Measurements from ENCODE around the gene RFX6. TPM values are rescaled to one million over a fixed set of nuclear protein-coding genes. Genes with fewer than 3 reads are reported as not detected.
"Not testable (repeated sequence)": the region's sequence is repeated elsewhere in the genome, so short reads cannot be mapped to it uniquely, and the experiment has no call there.

RFX6 gene
- 5.1 and 6.8 TPM in 2 replicates for total RNA-seq
- polyA plus RNA-seq = 3.7 and 4.1 TPM in 2 replicates

GRCh38 chr6:116876635-116877611, at the start of gene RFX6:
TSS of gene RFX6 (plus strand) at chr6:116877242. CDS start at chr6:116877276, 34 bp downstream.
- H3K4me1 ChIP-seq (ENCODE audit: insufficient read depth) = no peaks in the 10 kb centered on the region
- peaks cover 34% of the 10 kb centered on the region for H3K27me3 ChIP-seq
- peak within 1 kb of the TSS; percentile 54 for H3K4me3 ChIP-seq
- H3K4me2 ChIP-seq = peak within 1 kb of the TSS; percentile 88
- WGBS (ENCODE audit: low lambda C conversion rate, missing lambda C conversion rate) = 1% methylated on average over 51 of the region's 73 CpGs
- no peaks in the 10 kb centered on the region for H3K79me2 ChIP-seq
- TF ChIP-seq EZH2 (IDR thresholded peaks at IDR 0.05; ENCODE audit: borderline replicate concordance) (no peak), EZH2phosphoT487 (IDR thresholded peaks at IDR 0.05; ENCODE audit: low read depth, severe bottlenecking, unreplicated experiment) (no peak), CTCF (IDR thresholded peaks at IDR 0.05; ENCODE audit: poor library complexity) (no peak)
- H3K27ac ChIP-seq = no peak within 1 kb of the TSS
- peak within 1 kb of the TSS; percentile 57 for H2AFZ ChIP-seq
- H3K36me3 ChIP-seq (replicated peaks; ENCODE audit: insufficient read depth, low read depth) = no peaks in the 10 kb centered on the region
- no peaks in the 10 kb centered on the region for H3K9me3 ChIP-seq (ENCODE audit: low read depth)
- DNase-seq (ENCODE audit: low spot score) = peak; percentile 52
- H3K9me2 ChIP-seq (replicated peaks; ENCODE audit: insufficient read depth) = no peaks in the 10 kb centered on the region
- no peaks in the 10 kb centered on the region for H4K20me1 ChIP-seq (ENCODE audit: insufficient read depth, poor library complexity, severe bottlenecking)

GRCh38 chr6:116827561-116828240, 49.3 kb upstream of the RFX6 start:
- Histone ChIP-seq H3K9me2 (replicated peaks; ENCODE audit: insufficient read depth) (no peaks in the 10 kb centered on the region), H3K4me1 (ENCODE audit: insufficient read depth) (no peaks in the 10 kb centered on the region), H3K27me3 (no peaks in the 10 kb centered on the region), H3K79me2 (no peaks in the 10 kb centered on the region), H3K9me3 (ENCODE audit: low read depth) (no peaks in the 10 kb centered on the region), H3K4me3 (no peak overlapping the region), H3K36me3 (replicated peaks; ENCODE audit: insufficient read depth, low read depth) (no peaks in the 10 kb centered on the region), H3K27ac (no peak overlapping the region), H2AFZ (no peak overlapping the region), H4K20me1 (ENCODE audit: insufficient read depth, poor library complexity, severe bottlenecking) (no peaks in the 10 kb centered on the region), H3K4me2 (no peak overlapping the region)
- 60% methylated on average over 2 of the region's 2 CpGs for WGBS (ENCODE audit: low lambda C conversion rate, missing lambda C conversion rate)
- TF ChIP-seq EZH2phosphoT487 (IDR thresholded peaks at IDR 0.05; ENCODE audit: low read depth, severe bottlenecking, unreplicated experiment) = no peak
- TF ChIP-seq EZH2 (IDR thresholded peaks at IDR 0.05; ENCODE audit: borderline replicate concordance) = no peak
- no peak for TF ChIP-seq CTCF (IDR thresholded peaks at IDR 0.05; ENCODE audit: poor library complexity)
- DNase-seq (ENCODE audit: low spot score) = no peak

GRCh38 chr6:116828983-116829382, 48.1 kb upstream of the RFX6 start, which contains the start of gene GPRC6A:
TSS of gene GPRC6A (minus strand) at chr6:116829083. CDS start at chr6:116829013, 70 bp downstream.
- Histone ChIP-seq H2AFZ (no peak within 1 kb of the TSS), H3K4me2 (no peak within 1 kb of the TSS), H3K79me2 (no peaks in the 10 kb centered on the region), H4K20me1 (ENCODE audit: insufficient read depth, poor library complexity, severe bottlenecking) (no peaks in the 10 kb centered on the region), H3K9me2 (replicated peaks; ENCODE audit: insufficient read depth) (no peaks in the 10 kb centered on the region), H3K27ac (no peak within 1 kb of the TSS), H3K36me3 (replicated peaks; ENCODE audit: insufficient read depth, low read depth) (no peaks in the 10 kb centered on the region), H3K27me3 (no peaks in the 10 kb centered on the region), H3K4me3 (no peak within 1 kb of the TSS), H3K4me1 (ENCODE audit: insufficient read depth) (no peaks in the 10 kb centered on the region), H3K9me3 (ENCODE audit: low read depth) (no peaks in the 10 kb centered on the region)
- DNase-seq (ENCODE audit: low spot score) = no peak
- WGBS (ENCODE audit: low lambda C conversion rate, missing lambda C conversion rate) = 66% methylated on average over 2 of the region's 2 CpGs
- TF ChIP-seq CTCF (IDR thresholded peaks at IDR 0.05; ENCODE audit: poor library complexity) (no peak), EZH2phosphoT487 (IDR thresholded peaks at IDR 0.05; ENCODE audit: low read depth, severe bottlenecking, unreplicated experiment) (no peak), EZH2 (IDR thresholded peaks at IDR 0.05; ENCODE audit: borderline replicate concordance) (no peak)

- H3K79me2 ChIP-seq; H3K36me3 ChIP-seq (replicated peaks; ENCODE audit: insufficient read depth, low read depth); H4K20me1 ChIP-seq (ENCODE audit: insufficient read depth, poor library complexity, severe bottlenecking); H3K4me1 ChIP-seq (ENCODE audit: insufficient read depth); H3K4me3 ChIP-seq; DNase-seq (ENCODE audit: low spot score); H3K27ac ChIP-seq; H3K9me2 ChIP-seq (replicated peaks; ENCODE audit: insufficient read depth); H2AFZ ChIP-seq; H3K9me3 ChIP-seq (ENCODE audit: low read depth); H3K4me2 ChIP-seq; H3K27me3 ChIP-seq: not testable (repeated sequence)
- WGBS (ENCODE audit: low lambda C conversion rate, missing lambda C conversion rate) = 94% methylated on average over 2 of the region's 2 CpGs
Measured at GRCh38 chr6:116834526-116834925, 42.5 kb upstream of the RFX6 start.

Measured in hepatocyte (in vitro differentiated cells).